HG03575 (cell line): ENCODE results near the gene S100A2.

ENCODE experiments used
- ATAC-seq: cut with Tn5 transposase; IDR thresholded peaks from one replicate; pipeline ENCODE4 v1.9.1; 2021; ENCODE audit not compliant: unreplicated experiment, insufficient number of reproducible peaks, low FRiP score; ENCODE audit errors: extremely low read depth

S100A2 gene

GRCh38 chr1:153565529-153566374 is at the start of gene S100A2:
S100A2 (minus strand) TSS chr1:153565844; CDS start chr1:153563877, 1,967 bp downstream.
- no peak for ATAC-seq

DNA sequence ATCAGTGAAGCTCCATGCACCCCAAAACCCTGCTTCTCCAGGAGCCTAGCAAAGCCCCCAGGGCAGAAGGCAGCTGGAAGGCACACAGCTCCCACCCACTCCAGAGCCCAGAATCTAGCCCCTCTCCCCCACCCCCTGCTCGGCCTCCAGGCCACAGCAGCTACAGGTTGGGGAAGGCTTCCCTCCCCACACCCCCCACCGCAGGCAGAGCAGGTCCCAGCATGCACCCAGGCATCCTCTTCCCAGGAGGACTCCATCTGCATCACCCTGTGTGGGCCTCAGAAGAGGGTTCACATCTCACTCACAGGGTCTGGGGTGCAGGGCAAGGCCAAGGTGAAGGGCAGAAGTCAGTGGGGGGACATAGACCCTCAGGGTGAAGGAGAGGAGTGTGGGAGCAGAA is 49.8 kb upstream of the S100A2 start:
- no peak for ATAC-seq

DNA sequence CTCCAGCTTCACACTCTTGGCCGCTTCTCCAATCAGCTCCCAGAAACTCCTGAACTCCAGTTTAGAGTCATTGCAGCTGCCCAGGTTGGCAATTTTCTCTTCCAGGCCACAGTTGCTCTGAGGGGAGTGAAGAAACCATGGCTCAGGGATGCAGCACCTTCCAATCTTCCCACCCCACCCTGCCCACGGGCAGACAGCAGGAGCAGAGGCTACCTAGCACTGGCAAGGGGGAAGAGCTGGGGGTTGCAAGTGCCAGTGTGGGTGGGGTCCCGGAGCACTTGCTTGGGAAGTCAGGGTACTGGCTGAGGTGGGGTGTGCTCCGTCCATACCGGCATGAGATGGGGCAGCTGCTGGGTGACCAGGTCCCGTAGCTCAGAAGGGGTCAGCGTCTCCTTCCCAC is 49.3 kb upstream of the S100A2 start:
- ATAC-seq, result no peak

GRCh38 chr1:153614189-153614900 is 48.7 kb upstream of the S100A2 start:
- no peak for ATAC-seq

DNA sequence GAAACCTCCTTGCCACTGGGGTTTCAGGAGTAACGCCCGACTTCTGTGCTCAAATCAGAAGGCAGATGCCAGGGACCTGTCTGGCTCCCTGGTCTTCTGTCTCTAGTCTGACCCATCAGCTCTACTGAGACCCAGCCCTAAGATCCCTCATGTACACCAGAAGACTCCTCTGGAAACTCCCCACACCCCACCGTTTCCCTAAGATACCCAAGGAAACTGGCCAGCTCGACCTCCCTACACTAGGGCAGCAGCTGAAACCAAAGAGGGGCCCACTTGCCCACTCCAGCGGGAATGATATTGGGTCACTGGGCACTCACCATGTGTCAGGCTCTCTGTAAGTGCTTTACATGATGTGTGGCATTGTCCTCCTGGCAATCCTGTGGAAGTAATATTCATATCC is 47.8 kb upstream of the S100A2 start:
- no peak for ATAC-seq

GRCh38 chr1:153612755-153613331 is 47.2 kb upstream of the S100A2 start, which contains the start of gene S100A16:
S100A16 (minus strand) TSS chr1:153613137; CDS start chr1:153608151, 4,986 bp downstream.
- ATAC-seq, result no peak

DNA sequence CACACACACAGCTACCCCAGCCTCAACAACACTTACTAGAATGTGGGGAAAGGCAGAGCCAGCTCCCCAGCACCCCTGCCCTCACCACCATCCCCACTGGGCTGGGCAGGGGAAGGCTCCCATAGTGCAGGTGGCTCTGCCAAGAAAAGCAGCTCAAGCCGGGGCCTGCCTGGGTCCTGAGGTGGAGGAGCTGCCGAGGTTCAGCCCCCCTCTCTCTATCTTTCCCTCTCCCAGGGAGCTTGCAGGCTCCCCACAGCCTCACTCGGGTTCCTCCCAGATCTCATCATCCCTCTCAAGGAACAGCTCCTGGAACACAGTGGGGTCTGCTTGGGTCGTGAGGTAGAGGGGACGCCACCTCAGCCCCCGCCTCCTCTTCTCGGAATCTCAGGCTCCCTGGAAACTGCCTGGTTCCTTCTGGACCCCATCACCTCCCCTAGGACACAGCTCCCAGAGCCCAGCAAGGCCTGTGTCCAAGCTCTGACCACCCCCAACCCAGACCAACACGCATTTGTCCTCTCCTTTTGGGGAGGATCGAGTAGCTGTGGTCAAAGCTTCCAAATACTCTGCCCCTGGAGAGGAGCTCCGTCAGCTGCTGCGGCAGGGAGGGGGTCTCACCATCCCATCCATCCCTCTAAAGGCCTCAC is 46.6 kb upstream of the S100A2 start:
- ATAC-seq, result no peak

- no peak for ATAC-seq
Observed at GRCh38 chr1:153611356-153611755, 45.7 kb upstream of the S100A2 start.

- no peak for ATAC-seq
Observed at GRCh38 chr1:153610811-153611301, 45.2 kb upstream of the S100A2 start.

GRCh38 chr1:153610334-153610733 is 44.7 kb upstream of the S100A2 start:
- no peak for ATAC-seq

- ATAC-seq, result no peak
Observed at GRCh38 chr1:153609585-153609907, 43.9 kb upstream of the S100A2 start.

DNA sequence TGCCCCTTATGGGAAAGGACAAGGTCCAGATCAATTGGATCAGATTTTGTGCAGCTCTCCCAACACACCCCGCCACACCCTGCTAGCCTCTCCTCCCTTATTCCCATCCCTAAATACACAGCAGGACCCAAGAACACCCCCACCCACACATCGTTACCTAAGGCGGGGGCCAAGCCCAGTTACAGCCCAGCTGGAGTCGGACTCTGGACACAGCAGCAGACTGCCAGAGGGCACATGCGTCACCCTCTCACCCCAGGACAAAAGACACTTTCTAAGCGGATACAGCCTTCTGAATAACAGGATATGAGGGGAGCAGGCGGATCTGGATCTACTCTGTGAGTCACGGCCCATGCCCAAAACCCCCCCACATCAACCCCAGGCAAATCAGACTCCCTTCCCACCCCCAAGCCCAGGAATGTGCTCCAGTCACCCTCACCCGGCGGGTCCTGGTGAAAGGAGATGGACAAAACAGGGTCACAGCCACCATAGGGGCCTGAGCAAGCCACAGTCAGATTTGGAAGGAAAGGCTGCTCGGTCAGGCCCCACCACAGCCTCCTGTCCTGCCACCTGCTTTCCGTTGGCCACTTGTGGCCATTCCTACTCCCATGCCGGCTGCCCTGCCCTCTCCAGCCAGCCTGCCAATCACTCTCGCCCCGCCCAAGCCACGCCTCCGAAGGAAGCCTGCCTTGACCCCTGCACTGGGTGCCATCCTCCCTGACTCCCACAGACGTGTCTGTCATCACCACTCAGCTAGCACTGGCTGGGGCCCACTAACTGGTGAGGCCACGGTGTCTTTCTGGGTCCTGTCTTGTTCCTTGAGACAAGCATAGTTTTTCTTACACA is 43.3 kb upstream of the S100A2 start:
- no peak for ATAC-seq

GRCh38 chr1:153608089-153608682 is 42.5 kb upstream of the S100A2 start:
- ATAC-seq, result no peak

- ATAC-seq, result no peak
Observed at GRCh38 chr1:153607381-153607780, 41.7 kb upstream of the S100A2 start.

DNA sequence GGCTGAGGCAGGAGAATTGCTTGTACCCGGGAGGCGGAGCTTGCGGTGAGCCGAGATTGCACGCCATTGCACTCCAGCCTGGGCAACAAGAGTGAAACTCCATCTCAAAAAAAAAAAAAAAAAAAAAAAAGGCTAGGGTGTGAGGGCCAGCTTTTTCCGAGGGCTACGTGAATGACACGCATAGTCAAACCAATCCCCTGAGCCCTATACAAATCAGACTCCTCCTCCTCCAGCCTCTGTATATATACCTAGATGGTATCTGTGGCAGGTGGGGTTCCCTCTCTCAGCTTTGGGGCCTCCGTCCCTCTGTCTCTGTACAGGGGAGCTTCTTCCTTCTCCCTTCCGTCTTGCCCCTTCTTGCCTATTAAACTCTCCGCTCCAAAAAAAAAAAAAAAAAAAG is 40.5 kb upstream of the S100A2 start:
- no peak for ATAC-seq

DNA sequence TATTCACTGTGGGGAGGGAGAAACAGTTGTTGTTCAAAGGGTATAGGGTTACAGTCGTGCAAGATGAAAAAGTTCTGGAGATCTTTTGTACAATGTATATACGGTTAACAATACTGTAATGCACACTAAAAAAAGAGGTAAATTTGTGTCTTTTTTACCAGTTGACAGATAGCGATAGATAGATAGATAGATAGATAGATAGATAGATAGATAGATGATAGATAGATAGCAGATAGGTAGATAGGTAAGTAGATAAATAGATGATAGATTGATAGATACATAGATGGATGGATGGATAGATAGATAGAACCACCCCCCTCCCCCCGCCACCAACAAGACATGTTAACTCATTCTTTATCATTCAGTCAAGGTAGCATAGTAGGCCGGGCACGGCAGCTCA is 37.1 kb upstream of the S100A2 start:
- ATAC-seq, result no peak

DNA sequence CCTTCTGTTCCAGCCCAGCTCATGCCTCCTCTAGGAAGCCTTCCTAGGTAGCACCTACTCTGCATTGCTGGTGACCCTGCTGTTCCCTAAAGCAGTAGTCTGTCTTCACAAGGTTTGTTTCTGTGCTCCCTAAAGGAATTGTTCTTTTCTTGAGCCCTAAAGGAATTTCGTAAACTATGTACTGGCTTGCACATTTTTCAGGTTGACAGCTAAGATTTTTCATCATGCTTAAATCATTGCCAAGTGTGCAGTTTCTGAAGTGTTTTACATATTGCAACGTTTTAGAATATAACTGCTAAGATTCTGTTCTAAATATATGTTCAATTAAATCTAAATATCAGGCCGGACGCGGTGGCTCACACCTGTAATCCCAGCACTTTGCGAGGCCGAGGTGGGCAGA is 34.2 kb upstream of the S100A2 start:
- no peak for ATAC-seq
